NCI-H1105 treated with DMSO at 0.1 percent for 48 hours (cell line): ENCODE measurements around the gene SPATA20.

Experiments used
- DNase-seq: peaks from one replicate; lab custom pipeline; 2025; lab: John Stamatoyannopoulos, UW

The SPATA20 gene

GRCh38 chr17:50520483-50520882, 26.5 kb upstream of the SPATA20 start:
- no peak for DNase-seq

DNA sequence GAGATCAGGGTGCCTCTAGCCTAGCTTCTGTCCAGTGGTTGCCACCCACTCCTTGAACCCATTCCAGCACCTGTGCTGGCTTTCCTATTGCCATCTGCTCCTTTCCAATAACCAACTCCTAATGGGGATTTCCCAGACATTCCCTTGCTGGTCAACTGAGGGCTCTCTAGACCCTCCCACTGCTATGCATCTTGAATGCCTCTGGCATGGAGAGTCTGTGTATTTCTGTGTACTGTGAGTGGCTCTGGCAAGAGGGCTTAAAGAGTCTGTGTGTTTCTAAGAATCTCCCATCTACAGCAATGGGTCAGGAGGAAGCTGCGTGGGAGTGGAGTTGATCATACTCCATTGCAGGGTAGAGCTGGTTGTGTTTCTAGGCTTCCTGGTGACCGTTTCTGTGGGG, 25.5 kb upstream of the SPATA20 start:
- no peak for DNase-seq

DNA sequence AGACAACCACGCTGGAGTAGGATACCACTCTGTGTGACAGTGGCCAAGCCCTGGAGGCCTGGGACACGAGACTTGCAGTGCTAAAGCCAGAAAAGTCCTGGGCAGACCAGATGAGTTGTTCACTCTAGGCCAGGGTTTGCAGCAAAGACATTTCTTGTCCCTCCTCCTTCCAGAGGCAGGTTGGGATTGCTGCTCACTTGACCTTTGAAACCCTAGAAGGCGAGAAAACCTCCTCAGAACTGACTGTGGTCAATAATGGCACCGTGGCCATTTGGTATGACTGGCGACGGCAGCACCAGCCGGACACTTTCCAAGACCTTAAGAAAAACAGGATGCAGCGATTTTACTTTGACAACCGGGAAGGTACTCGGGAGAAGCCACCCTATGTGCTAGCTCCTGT, 24.2 kb upstream of the SPATA20 start:
- no peak for DNase-seq

DNA sequence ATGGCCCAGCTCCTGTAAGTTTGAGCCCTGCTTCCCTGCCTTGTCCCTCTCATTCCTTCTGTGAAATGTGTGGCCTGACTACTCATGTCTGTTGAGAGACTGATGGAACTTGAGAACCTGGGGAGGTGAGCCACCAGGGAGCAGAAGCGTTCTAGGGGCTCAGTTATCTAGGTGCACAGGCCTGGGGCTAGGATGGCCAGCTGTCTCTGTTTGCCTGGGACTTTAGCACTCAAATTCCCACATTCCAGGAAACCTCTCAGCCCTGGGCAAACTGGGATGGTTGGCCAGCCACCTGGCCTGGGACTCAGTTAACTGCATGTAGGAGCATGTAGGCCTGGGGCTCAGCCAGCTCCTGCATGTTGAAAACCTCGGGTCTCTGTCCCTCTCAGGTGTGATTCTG, 23.8 kb upstream of the SPATA20 start:
- DNase-seq = no peak

GRCh38 chr17:50524838-50525237, 22.1 kb upstream of the SPATA20 start:
- no peak for DNase-seq

- no peak for DNase-seq
Observed at GRCh38 chr17:50527155-50527762, 19.7 kb upstream of the SPATA20 start.

- no peak for DNase-seq
Observed at GRCh38 chr17:50527949-50528474, 19.0 kb upstream of the SPATA20 start.

DNA sequence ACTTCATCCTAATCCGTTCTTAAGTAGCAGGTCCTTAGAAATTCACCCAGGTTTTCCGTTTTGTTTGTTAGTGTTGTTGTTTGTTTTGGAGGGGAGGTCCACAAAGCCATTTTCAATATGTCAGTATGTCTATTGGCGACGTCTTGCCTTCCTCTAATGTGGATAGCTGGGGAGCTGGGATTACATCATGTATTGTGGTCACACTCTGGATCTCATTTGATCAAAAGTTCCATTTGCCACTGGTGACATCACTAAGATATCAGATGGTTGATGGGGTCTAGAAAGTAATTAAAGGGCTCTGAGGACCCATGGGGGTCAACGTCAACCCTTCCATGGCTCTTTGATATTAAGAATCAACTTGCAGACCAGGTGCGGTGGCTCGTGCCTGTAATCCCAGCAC, 17.1 kb upstream of the SPATA20 start:
- no peak for DNase-seq

DNA sequence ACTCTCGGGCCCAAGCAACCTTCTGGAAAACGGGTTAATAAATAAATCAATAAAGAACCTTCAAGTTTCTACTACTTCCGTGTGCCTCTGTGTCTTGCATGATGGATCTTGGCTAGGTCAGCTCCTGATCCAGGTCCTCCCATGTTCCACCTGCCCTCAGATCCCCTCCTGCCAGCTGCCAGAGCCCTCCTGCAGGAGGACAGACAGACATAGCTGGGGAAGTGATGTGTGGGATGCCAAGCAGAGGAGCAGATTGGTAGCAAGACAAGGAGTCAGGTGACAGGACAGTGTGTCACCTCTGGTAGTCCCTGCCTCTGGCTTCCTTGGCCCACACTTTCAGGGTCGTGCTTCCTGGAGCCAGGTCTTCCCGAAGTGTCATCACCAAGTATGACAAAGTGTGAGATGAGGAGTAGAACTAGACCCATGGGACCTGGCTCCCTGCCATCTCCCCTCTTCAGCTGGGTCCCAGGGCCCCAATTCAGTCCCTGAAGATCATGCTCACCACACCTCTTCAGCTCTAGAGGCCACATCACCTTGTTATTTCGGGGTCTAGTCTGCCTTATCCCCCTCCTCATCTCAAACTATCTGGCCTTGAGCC, 15.4 kb upstream of the SPATA20 start:
- DNase-seq = no peak

- no peak for DNase-seq
Observed at GRCh38 chr17:50532452-50533024, 14.4 kb upstream of the SPATA20 start, which contains the start of gene EPN3. TSS of gene EPN3 (plus strand) at chr17:50532735. CDS start at chr17:50536557, 3,822 bp downstream.

DNA sequence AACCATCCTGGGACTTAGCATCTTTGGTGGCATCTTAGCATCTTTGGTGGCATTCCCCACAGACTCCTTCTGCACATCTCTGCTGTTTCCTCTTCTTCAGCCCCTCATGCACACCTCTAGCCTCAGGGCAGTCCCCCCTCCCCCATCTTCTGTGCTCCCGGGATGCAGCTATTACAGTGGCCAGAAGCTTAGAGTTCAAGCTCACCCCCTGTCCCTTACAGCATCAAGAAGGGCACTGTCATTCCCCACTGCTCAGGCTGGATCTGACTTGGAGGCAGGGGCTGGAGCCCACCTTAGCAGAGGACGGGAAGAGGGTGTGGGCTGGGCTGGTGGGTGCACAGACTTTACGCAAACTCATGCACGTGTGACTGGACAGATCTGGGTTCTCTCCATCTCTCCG, 13.8 kb upstream of the SPATA20 start:
- no peak for DNase-seq

GRCh38 chr17:50533720-50534148, 13.2 kb upstream of the SPATA20 start:
- peak; percentile 19 for DNase-seq

DNA sequence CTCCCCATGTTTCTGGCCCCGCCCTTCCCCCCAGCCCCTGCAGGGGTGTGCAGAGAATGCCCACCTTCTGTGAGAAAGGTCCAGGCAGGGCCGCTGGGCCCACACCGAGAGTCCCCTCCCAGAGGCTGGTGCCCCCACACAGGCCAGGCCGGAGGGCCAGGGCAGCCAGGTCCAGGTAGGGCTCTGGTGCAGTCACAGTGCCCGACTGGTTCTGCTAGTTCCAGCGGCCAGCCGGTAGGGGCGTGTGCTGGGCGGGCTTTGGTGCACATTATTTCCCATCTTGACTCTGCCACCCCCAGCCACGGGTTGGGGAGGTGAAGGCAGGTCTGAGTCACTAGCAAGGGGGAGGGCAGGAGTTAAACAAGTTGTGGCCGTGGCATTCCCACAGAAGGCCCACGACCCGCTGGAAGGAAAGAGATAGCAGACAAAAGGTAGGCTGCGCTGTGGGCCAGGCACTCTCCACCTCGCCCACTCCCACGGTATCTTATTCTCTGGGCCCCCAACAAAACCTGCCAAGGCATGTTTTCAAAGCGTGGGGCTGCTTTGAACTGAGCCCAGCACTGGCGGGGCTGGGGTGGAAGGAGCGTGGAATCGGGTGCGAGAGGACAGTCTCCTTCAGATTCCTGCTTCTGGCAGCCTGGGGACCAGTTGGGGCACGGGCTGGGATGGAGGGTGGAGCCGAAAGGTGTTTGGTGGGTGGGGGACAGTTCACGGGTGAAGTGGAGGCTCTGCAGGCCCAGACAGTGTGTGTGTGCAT, 12.6 kb upstream of the SPATA20 start:
- no peak for DNase-seq

DNA sequence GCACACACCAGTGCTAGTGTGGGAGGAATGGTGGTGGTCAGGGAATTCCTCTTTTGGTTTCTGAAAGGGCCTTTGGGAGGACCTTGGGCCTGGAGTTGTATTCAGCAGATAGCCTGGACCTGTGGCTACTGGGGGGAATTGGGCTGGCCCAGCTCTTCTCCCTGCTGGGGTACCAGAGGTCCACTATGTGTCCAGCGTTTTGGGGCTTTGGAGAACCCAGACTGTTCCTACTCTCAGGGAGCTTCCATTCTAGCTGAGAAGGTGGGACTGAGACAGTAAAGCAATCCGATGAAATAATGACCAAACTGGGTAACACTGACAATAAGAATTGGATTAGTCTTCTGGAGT, 12.0 kb upstream of the SPATA20 start:
- no peak for DNase-seq

GRCh38 chr17:50535407-50535806, 11.6 kb upstream of the SPATA20 start:
- no peak for DNase-seq

GRCh38 chr17:50536683-50537646, 10.0 kb upstream of the SPATA20 start:
- no peak for DNase-seq

DNA sequence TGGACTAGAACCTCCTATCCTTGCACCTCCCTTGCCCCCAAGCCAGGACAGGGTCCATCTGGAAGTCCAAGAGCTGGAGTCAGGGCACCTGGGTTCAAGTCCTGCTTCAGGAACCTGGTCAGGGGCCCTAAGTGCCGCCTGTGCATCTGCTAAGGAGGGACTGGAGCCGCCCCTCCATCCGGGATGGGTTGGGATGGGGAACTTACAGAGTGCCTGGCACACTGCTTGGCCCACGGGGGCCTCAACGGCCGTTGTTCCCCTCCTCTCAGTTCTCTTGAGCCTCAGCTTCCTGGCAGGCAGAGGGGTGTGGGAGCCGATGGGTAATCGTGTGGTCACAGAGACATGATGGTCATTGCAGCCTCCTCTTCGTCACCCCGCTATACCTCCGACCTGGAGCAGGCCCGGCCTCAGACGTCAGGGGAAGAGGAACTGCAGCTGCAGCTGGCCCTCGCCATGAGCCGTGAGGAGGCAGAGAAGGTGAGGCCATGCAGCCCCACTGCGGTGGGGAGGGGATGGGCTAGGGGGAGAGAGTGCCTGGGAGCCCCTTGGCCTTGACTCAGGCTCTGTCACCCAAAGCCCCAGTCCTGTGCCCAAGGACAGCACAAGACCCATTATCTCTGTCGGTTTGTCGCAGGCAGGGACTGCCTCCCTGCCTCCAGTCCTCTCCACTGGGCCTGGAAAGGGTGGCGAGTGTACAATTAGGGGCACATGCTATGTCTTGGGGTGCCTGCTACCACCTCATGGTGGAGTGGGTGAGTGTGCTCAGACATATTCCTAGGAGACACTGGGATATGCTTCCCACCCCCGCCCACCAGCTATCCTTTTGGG, 9.0 kb upstream of the SPATA20 start:
- DNase-seq = no peak

DNA sequence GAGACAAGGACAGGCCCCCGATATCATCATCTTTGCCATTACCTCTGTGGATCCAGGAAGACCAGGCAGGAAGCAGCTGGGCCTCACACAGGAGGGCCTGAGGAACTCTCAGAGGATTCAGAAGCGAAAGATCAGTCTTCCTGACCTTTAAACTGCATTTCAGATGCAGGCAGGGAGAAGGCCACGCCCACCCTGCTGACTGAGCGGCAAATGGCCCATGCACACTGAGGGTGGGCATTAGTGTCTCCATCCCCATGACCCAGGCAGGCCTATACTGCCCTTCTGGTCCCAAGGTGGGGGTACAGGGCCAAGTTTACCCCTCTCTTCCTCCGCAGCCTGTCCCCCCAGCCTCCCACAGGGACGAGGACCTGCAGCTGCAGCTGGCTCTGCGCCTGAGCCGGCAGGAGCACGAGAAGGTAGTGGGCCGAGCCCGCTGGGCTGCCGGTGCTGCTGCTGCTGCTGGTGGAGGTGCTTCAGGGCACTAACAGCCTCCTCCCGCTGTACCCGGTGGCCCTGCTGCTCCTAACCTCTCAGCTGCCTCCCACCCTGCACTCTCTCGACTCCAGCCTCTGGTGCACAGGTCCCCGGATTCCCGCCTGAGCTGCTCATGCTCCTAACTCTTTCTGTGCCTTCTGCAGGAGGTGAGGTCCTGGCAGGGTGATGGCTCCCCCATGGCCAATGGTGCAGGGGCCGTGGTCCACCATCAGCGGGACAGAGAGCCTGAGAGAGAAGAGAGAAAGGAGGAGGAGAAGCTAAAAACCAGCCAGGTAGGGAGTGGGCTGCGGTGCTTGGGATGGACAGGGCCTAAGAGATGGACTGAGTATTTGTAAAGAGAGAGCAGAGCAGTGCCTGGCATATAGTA, 8.2 kb upstream of the SPATA20 start:
- no peak for DNase-seq

- no peak for DNase-seq
Observed at GRCh38 chr17:50539762-50540559, 7.0 kb upstream of the SPATA20 start.
